Epithelial cell of prostate (primary cell): ENCODE data around the gene LUZP2.

Experiments used
- DNase-seq: peaks from one replicate; pipeline ENCODE4 v3.0.0-alpha.2; 2011; ENCODE audit warnings: low read depth, low spot score
- H3K27ac ChIP-seq: fragments of 450-650 bp; 2 replicates; pipeline ENCODE4 v1.5.1; 2017; ENCODE audit warnings: mild to moderate bottlenecking

LUZP2 gene

DNA sequence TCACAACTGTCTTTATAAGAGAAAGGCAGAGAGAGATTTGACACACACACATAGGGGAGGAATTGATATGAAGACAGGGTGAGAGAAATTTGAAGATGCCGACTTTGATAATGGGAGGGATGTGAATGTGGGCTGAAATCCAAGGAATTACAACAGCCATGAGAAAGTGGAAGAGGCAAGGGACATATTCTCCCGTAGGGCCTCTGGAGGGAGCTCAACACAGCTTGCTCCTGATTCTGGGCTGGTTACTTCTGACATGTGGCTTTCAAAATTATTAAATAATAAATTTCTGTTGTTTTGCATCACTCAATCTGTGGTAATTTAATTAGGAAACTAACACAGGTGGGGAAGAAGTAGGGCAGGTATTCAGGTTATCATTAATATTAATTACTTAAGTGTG, 282.9 kb downstream of the LUZP2 start:
- H3K27ac ChIP-seq = no peak overlapping the region
- no peak for DNase-seq

DNA sequence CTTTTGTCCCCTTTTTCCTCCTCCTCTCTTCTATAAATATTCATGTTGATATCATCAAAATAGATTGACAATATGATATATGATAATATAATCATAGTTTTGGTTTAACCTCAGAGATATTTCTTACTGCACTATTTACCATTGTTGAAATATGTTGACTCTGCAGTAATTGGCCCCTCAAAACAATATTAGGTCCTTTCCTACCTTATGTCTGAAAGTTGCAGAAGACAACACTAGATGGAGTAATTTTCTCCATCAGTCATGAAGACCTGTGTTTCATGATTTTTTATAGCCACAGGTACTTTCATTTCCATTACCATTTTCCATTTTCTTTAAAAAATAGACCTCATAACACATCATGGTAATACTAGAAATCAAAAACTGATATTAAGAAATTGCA, 284.4 kb downstream of the LUZP2 start:
- DNase-seq = no peak
- H3K27ac ChIP-seq = no peak overlapping the region

DNA sequence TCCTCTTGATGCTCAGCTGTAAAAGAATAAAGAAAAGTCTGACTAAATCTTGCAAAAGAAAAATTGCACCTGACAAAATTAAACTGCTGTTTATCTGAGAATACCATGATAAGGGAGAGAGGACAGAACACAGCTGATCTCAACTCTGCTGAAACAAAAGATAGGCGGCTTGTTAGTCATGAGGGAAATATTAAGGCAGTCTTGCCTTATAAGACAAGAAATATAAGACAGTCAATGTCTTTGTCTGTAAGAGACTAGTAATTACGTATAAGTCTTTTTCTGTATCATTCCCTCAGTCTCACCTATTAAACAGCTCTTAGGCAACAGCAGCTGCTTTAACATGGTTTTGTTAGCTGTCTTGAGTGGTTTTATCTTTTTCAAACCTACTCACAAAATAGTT, 296.6 kb downstream of the LUZP2 start:
- DNase-seq = no peak
- no peak overlapping the region for H3K27ac ChIP-seq

DNA sequence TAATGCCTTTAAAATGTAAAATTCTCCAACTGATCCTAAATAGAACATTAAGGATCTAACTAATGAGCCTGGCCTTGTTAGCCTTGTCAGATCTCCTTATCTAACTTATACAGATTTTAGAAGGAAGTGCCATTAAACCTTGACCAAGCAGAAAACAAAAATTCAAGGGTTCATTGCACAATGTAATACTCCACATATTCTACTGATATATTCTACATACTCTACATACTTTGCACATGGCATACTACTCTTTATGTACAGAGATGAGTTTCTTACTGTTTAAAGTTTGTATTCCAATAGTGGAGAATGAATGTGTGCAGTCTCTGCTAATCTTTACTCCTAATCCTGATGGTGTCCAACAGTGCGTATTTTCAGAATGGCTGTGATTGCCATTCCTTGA, 297.2 kb downstream of the LUZP2 start:
- H3K27ac ChIP-seq = no peak overlapping the region
- no peak for DNase-seq

DNA sequence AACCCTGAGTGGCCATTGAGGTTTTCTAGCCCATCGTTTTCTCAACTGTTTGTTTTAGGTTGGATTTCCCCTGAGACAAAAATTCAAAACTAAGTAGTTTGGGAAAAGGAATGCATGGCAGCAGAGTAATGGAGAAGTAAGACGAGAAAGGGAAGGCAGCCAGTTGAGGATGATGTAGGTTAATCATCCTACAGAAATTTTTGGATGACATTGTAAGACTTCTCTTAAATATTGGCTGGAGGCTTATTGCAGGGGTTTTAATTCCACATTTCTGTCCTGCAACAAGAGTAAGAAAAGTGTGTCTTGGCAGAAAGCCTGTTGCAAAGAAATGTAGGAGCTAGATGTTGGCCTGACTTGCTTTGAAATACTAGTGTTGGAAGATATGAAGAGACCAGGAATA, 308.8 kb downstream of the LUZP2 start:
- no peak for DNase-seq
- no peak overlapping the region for H3K27ac ChIP-seq

DNA sequence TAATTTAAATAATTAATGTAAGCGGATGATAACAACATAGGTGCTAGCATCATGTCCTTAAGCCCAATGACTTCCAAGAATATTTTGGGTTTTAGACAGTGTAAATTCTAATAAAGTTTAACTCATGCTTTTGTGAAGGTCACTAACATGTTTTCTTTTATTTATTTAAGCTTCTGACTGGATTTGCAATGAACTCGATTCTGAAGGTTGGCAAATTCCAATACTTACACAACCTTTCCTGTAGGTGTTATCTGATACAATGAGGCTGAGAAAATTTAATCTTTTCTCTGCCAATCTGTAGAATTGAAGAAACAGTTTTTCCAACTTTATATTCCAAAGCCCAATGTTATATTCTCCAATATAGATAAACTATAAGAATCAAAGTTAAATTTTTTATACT, 311.3 kb downstream of the LUZP2 start:
- H3K27ac ChIP-seq = no peak overlapping the region
- DNase-seq = no peak

DNA sequence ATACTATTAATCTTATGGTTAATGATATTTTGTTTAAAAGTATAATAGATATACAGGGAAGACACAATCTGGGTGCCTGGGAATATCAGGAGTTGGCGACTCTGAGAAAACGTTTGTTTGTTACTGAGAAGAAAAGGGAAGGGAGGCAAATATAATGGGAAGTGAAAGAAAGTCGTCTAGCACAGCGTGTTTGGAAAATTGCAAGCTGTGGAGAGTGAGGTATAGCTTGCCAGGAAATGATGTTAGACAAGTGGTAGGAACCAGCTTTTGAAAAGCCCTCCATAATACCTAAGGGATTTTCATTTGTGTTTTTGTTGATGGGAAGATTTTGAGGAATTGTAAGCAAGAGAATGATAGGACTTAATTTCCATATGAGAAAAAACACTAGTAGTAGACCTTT, 322.2 kb downstream of the LUZP2 start:
- no peak overlapping the region for H3K27ac ChIP-seq
- no peak for DNase-seq

DNA sequence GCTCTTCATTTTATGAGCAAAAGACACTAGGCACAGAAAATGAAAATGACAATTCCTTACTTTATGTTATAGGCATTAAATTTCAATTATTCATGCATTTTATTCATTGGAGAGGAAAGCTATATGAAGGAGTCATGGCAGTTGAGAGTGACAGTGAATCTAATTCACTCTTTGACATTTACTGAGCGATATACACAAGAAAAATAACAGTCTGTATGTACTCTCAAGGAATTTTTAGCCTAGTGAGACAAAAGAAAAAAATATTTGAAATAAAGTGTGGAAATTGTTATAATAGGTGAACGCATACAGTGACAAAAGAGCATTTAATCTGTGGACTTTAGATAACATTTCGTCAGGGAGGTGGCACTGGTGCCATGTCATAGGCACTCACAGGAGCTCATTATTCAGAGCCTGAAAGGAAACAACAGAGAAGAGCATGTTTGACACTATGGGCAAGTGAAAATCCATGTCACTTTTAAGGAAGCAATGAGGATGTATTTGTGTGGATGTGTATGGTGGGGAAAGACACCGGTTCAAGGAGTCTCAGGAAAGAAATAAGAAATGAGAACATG, 323.1 kb downstream of the LUZP2 start:
- no peak for DNase-seq
- H3K27ac ChIP-seq = no peak overlapping the region

DNA sequence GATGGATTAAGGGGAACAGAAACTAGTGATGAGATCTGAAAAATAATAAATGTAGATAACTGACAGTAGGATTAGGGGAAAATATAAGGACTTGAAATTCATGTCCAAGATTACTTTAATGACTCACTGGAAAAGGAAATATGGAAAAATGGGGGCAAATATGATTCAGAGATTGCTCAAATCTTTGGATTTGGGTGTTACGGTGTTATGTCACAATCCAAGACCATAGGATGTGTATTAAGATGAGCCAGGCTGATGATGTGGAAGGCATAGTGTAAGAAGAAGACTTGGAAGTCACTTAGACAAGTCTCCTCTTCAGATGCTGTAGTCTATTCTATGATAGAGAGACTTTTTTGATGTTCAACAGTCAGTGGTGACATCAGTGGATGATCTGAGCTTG, 323.7 kb downstream of the LUZP2 start:
- DNase-seq = no peak
- no peak overlapping the region for H3K27ac ChIP-seq

DNA sequence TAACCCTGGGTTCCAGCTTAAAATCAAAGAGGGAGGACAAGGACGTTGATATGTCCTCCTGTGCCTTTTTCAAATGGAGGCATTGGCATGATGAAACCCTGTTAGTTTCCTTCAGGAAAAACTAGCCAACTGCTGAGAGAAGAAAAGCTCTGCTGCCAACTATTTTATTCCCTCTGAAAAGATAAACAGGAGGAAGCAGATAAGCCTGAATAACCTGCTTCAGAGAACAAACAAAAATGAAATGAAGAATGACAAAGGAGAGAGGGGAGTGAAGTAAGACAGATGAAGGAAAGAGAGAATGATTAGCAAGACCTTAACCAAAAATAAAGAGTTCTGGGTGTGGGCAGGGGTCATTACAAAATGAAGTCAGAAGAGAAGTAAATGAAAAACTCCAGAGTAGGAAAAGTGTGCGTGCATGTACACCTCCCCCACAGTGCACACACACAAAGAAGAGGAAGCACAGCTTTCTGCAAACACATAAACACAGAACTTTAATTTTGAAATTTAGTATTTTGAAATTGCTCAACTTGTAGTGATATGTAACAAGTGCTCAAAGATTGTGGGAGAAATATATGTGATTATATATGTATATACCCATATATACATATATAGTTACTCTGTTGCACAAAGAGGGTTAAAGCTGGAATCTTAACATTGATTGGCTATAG, 332.2 kb downstream of the LUZP2 start:
- DNase-seq = no peak

DNA sequence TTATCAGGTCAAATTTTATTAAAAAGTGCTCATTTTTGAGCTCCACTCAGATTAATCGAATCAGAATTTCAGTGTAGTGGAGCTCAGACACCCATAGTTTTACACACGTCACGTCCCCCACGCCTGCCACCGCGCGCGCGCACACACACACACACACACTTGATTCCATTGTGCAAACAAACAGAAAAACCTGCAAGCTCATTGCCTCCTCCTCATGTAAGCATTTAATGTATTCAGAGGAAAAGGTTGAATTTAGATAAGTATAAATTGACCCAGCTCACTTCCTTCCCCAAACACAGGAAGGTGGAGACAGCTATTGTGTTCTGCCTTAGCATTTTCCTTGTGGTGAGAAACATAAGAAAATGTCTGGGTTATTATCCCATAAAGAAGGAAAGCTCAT, 336.7 kb downstream of the LUZP2 start:
- H3K27ac ChIP-seq = no peak overlapping the region
- no peak for DNase-seq

More for the DNA sequence above, 332.2 kb downstream of the LUZP2 start:
- no peak overlapping the region for H3K27ac ChIP-seq

DNA sequence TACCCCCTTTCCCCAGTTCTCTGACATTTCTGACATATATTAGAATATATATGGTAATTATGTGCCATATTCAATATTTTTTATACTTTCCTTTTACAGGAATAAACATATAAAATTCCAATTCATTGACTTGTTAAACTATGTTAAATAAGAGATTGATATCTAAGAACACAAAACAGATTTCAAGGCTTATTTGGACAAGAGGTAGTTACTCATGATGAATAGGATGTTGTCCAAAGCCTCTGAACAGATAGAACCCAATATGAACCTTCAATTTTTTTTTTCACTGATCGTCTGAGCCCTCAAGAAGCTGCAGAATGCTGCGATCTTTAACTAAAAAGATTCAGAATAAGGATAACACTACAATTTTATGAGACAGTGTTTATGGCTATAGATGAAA, 340.3 kb downstream of the LUZP2 start:
- DNase-seq = no peak
- H3K27ac ChIP-seq = no peak overlapping the region

DNA sequence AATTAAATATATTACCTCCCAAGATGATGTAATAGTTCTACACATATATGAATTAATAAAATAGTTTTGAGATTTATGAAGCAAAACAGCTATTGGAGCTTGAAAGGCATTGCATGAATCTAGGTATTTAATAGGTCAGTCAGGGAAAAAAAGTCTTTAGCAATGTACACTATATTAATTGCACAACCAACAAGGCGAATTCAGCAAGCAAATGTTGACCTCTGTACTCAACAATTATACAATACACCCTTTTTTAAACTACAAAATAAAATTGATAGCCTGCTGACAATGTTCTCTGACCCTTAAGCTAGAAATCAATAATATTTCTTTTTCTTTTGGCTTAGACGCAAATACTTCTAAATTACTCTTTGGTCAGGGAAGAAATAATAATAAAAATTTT, 345.5 kb downstream of the LUZP2 start:
- DNase-seq = no peak
- H3K27ac ChIP-seq = no peak overlapping the region

DNA sequence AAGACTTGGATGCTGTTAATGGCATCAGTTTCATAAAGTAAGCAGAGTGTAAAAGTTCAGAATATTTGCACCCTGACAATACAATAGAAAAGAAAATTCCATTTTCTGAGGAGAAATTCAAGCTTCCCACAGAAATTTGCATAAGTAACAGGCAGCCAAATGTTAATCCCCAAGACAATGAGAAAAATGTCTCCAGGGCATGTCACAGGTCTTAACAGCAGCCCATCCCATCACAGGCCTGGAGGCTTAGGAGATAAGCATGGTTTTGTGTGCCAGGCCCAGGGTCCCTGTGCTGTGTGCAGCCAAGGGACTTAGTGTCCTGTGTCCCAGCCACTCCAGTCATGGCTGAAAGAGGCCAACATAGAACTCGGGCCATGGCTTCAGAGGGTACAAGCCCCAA, 347.6 kb downstream of the LUZP2 start:
- H3K27ac ChIP-seq = no peak overlapping the region
- DNase-seq = no peak

DNA sequence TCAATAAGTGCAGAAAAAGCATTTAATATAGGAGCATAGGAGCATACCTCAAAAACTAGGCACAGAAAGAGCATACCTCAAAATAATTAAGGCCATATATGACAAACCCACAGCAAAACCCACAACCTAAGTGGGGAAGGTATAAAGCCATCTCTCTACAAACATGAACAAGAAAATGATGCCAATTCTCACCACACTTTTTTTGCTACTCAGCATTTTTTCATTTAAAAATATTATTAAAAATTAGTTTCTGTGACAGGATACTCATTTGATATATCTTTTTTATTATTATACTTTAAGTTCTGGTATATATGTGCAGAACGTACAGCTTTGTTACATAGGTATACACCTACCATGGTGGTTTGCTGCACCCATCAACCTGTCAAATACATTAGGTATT, 352.0 kb downstream of the LUZP2 start:
- no peak for DNase-seq
- no peak overlapping the region for H3K27ac ChIP-seq

DNA sequence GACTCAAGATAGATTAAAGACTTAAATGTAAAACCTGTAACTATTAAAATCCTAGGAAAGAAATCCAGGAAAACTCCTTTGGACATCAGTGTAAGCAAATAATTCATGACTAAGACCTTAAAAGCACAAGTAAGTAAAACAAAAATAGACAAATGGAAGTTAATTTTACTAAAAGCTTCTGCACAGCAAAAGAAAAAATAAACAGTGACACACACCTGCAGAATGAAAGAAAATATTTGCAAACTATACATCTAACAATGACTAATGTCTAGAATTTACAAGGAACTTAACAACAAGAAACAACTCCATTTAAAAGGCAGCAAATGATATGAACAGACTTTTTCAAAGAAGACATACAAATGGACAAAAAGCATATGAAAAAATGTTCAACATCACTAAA, 359.1 kb downstream of the LUZP2 start:
- no peak for DNase-seq
- H3K27ac ChIP-seq = no peak overlapping the region

DNA sequence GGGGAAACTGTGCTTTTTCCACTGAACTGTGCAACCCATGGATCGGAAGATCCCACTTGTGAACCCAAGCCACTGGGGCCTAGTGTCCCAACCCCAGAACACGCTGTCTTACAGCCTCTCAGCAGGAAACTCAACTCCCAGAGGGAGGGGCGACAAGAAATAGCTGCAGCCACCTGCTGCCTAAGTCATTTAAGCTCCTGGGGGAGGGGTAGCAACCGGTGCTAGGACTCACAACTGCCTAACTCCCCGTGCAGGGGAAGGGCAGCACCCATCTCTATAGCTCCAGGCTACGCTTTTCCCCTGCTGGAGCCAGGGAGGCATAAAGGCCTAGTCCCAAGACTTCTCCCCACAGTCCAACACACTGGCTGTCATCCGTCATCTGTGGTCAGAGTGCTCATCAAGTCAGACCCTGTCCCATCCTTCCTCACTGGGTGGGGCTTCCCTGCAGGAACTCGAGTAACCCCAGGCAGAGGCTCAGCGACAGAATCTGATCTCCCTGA, 363.0 kb downstream of the LUZP2 start:
- DNase-seq = no peak

DNA sequence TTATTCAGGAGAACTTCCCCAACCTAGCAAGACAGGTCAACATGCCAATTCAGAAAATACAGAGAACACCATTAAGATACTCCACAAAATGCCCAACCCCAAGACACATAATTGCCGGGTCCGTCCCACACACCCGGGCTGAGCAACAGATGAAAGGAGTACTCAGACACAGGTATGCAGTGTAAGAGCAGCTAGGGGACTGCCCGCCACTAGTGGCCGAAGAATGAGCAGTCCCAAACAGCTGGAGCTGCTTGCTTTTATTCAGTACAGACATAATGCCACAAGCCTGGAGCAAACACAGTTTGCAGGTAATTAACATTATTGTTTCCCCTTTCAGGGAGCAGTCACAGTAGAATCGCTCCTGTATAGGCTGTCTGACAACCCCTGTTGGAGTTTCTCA, 364.6 kb downstream of the LUZP2 start:
- no peak for DNase-seq
- no peak overlapping the region for H3K27ac ChIP-seq

More for the DNA sequence above, 363.0 kb downstream of the LUZP2 start:
- no peak overlapping the region for H3K27ac ChIP-seq

DNA sequence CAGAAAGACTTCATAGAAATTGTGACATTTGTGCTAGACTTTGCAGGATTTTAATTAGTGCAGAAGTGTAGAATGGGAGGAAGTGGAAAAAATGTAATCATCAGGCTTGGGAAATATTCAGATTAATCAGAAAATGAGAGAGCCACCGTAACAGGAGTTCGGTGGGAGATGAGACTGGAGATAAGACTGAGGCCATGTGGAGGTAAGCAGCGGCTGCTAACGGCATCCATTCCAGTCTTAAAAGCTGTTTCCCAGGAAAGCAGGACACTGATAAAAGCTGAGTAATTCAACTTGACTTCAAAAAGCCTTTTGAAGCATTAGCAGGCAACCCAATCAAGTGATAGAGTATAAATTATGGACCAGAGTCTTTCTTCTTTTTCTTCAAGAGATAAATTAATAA, 369.9 kb downstream of the LUZP2 start:
- DNase-seq = no peak
- H3K27ac ChIP-seq = no peak overlapping the region

DNA sequence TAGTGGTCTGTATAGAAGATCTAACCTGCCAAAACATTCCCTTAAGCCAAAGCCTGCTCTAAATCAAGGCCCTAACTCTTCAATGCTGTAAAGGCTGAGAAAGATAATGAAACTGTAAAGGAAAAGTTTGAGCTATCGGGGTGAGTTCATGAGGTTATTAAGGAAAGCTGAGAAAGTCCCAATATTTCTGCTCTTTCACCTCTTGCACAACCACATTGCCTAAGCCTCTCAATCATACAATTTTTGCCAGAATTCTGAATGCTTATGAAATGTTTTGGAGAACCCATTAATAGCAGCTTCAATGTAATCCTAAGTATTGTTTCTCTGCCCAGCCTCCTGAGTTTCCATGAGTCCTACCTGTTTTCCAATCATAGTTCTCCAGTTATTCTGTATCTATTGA, 373.2 kb downstream of the LUZP2 start:
- H3K27ac ChIP-seq = no peak overlapping the region
- DNase-seq = no peak

DNA sequence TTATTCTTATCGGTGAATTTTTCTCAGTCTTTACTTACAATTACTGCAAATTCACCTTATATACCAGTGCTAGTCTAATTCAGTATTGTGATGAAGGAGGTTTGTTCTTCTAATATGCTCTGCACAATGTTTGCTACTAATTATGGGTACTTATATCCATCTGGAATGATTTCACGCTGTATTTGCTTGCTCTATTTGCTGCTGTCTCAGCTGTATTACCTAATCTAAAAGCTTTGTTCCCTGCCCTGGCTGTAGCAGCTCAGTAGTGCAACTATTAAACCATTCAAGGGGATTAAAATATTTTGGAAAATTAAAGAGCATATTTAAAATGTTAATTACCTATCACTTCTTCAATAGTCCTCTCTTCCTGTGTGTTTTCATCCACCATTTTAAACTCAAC, 375.3 kb downstream of the LUZP2 start:
- H3K27ac ChIP-seq = no peak overlapping the region
- DNase-seq = no peak

DNA sequence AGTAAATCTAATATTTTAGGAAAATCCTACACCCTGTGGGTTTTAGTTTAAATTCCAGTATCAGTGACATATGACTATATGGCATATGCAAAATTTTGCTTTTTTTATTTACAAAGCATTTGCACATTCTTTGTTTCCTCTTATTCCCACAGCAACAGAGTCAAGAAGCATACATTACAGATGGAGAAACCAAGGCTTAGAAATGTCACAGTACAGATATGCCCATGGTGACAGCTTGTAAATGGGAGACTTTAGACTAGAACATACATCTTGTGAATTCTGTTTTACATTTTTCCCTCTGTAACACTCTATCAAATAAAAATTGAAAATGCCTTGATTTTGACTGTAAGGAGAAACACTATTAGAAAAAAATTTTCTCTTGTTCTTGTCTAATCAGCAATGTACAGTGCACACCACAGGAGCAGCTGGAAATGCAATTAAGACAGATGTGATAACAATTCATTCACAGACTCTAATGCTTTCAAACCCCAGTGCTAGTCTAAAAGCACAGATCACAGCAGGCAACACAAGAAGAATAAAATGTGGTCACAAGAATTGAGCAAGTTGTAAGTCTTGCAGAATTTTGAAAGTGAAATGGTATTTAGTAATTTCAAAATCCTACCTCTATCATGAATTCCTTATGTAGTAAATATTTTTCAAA, 375.9 kb downstream of the LUZP2 start:
- DNase-seq = no peak
- no peak overlapping the region for H3K27ac ChIP-seq
